ENCODE results near the gene NPPC.

DNA sequence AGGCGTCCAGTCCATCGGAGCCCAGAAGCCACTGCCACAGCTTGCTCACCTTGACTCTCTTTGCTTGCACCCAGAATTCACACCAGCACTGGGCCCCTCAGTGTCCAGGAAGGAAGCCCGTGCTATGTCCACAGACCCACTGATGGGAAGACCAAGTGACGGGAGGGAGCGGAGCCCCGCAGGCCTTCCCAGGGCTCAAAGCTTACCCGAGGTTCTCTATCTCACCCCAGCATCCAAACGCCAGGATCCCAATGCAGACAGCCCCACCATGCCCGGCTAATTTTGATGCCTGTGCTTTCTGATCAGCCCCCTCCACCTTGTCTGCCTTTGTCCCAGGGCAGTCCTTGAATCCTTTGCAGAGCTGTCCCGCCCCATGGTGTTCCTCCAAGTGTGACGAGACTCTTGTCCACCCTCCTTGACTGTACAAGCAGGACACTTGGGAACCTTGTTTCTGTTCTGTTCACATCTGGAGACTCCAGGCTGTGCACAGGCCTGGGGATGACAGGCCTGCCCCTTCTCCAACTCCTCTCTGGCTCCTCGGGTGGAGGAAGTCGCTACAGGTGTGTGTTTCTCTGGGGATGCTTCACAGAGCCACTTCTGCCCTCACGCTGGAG is 12.0 kb downstream of the NPPC start:
- TF ChIP-seq, protein P1, sequence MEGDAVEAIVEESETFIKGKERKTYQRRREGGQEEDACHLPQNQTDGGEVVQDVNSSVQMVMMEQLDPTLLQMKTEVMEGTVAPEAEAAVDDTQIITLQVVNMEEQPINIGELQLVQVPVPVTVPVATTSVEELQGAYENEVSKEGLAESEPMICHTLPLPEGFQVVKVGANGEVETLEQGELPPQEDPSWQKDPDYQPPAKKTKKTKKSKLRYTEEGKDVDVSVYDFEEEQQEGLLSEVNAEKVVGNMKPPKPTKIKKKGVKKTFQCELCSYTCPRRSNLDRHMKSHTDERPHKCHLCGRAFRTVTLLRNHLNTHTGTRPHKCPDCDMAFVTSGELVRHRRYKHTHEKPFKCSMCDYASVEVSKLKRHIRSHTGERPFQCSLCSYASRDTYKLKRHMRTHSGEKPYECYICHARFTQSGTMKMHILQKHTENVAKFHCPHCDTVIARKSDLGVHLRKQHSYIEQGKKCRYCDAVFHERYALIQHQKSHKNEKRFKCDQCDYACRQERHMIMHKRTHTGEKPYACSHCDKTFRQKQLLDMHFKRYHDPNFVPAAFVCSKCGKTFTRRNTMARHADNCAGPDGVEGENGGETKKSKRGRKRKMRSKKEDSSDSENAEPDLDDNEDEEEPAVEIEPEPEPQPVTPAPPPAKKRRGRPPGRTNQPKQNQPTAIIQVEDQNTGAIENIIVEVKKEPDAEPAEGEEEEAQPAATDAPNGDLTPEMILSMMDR (conservative IDR thresholded peaks at IDR 0.05; ENCODE audit: low read depth, low read length): no peak
- TF ChIP-seq EZH2 (IDR thresholded peaks at IDR 0.05; ENCODE audit: low read length, unreplicated experiment): no peak
